ENCODE measurements around the gene PPM1H. TPM values are rescaled to one million over a fixed set of nuclear protein-coding genes. Genes with fewer than 3 reads are reported as not detected.

PPM1H gene
- total and polyA plus RNA-seq, 2 of the 8 experiments (the other 6 are each of a cell fraction or from before 2014, with no cell fraction given) = 16.4 to 36.1 TPM

GRCh38 chr12:62963486-62964041 is 28.6 kb upstream of the PPM1H start:
- no peaks in the 10 kb centered on the region for H3K23me2 ChIP-seq (ENCODE audit: low read depth, low read length)
- H2BK5ac ChIP-seq (ENCODE audit: low read depth, low read length) = no peak overlapping the region
- H2AK5ac ChIP-seq (ENCODE audit: low read depth, low read length) = no peak overlapping the region
- no peak overlapping the region for H2BK20ac ChIP-seq (ENCODE audit: low read length)
- peaks cover 0 to 3% (median 0%) of the 10 kb centered on the region in 4 experiments; a peak in 1 of 7 replicates for H3K27me3 ChIP-seq (replicated peaks in 1 of 4; ENCODE audit: control insufficient read depth in 3 of 4, extremely low read depth in 1 of 4, insufficient read depth in 3 of 4, low read length in 3 of 4)
- no peak overlapping the region for H2BK15ac ChIP-seq (ENCODE audit: low read length)
- CTCF ChIA-PET (ENCODE audit: partially characterized antibody) = no interaction called here
- no peak overlapping the region for H3K23ac ChIP-seq (ENCODE audit: insufficient read length)
- H2AFZ ChIP-seq (ENCODE audit: low read length) = no peak overlapping the region
- no peaks in the 10 kb centered on the region for H4K20me1 ChIP-seq (replicated peaks in 1 of 2; ENCODE audit: control insufficient read depth in 1 of 2, insufficient read depth in 2 of 2, low read length in 2 of 2)
- no peak overlapping the region for H3K4ac ChIP-seq (replicated peaks; ENCODE audit: insufficient read length, low read depth, low read length)
- no peaks in the 10 kb centered on the region for H3K36me3 ChIP-seq (ENCODE audit: control insufficient read depth in 2 of 4, insufficient read depth in 4 of 4, low read length in 3 of 4)
- POLR2A ChIA-PET (ENCODE audit: partially characterized antibody) = no interaction called here
- no peak overlapping the region for H4K5ac ChIP-seq (ENCODE audit: insufficient read length, low read depth, low read length)
- no peaks in the 10 kb centered on the region for H3K4me1 ChIP-seq (replicated peaks in 1 of 4; ENCODE audit: control insufficient read depth in 3 of 4, insufficient read depth in 4 of 4, low read length in 3 of 4)
- H3K9me3 ChIP-seq (ENCODE audit: insufficient read depth in 2 of 2, low read depth in 1 of 2, low read length in 1 of 2) = no peaks in the 10 kb centered on the region
- H3K4me3 ChIP-seq (ENCODE audit: extremely low read depth in 1 of 4, insufficient read depth in 2 of 4, low read depth in 3 of 4, low read length in 4 of 4) = no peak overlapping the region
- no peak overlapping the region for H3K9ac ChIP-seq (replicated peaks in 1 of 4; ENCODE audit: extremely low read depth in 1 of 4, low read depth in 3 of 4, low read length in 3 of 4)
- H3K79me1 ChIP-seq (ENCODE audit: low read depth, low read length) = no peaks in the 10 kb centered on the region
- no peak overlapping the region for H3K14ac ChIP-seq (ENCODE audit: insufficient read length)
- H3K4me2 ChIP-seq (ENCODE audit: insufficient read depth in 1 of 2, low read depth in 2 of 2, low read length in 2 of 2) = no peak overlapping the region
- DNase-seq (ENCODE audit: low read depth in 1 of 2, low spot score in 2 of 2) (no peak), FAIRE-seq (no peak)
- no peak overlapping the region for H4K91ac ChIP-seq (replicated peaks; ENCODE audit: insufficient read length, low read length)
- no peak overlapping the region for H3K18ac ChIP-seq (ENCODE audit: extremely low read depth, low read length)
- no peak overlapping the region for H4K8ac ChIP-seq (ENCODE audit: extremely low read depth, insufficient read depth, low read length)
- no peak overlapping the region for H2BK12ac ChIP-seq (ENCODE audit: low read depth, low read length)
- no peaks in the 10 kb centered on the region for H3K79me2 ChIP-seq (ENCODE audit: control insufficient read depth in 1 of 2, insufficient read depth in 2 of 2, low read length in 2 of 2)
- no peak overlapping the region for H3K27ac ChIP-seq (ENCODE audit: low read depth, low read length)
- H2BK120ac ChIP-seq (replicated peaks; ENCODE audit: low read depth, low read length) = no peak overlapping the region
- 93% methylated on average over 2 of the region's 2 CpGs; no CpG with 5 or more reads in 1 of the 2 experiments for WGBS, 2 experiments (ENCODE audit: extremely low coverage in 1 of 2, insufficient coverage in 1 of 2, insufficient read length in 1 of 2, insufficient replicate concordance in 2 of 2, low coverage in 1 of 2, low lambda C conversion rate in 2 of 2, missing lambda C conversion rate in 1 of 2)
- no peak overlapping the region for H3K56ac ChIP-seq (replicated peaks; ENCODE audit: insufficient read length, low read depth, low read length)
- no peak for TF ChIP-seq SP2 (IDR thresholded peaks at IDR 0.05; ENCODE audit: low read length)
- TF ChIP-seq JUN (IDR thresholded peaks at IDR 0.05; ENCODE audit: low read depth, low read length) = no peak
- no peak for TF ChIP-seq CHD2 (IDR thresholded peaks at IDR 0.05; ENCODE audit: low read length)
- TF ChIP-seq CREB1 (IDR thresholded peaks at IDR 0.05) = no peak
- no peak for TF ChIP-seq PHF8 (conservative IDR thresholded peaks at IDR 0.05; ENCODE audit: low read depth, low read length)
- TF ChIP-seq TAF1 (IDR thresholded peaks at IDR 0.05; ENCODE audit: low read depth, low read length) = no peak
- no peak for TF ChIP-seq NRF1 (IDR thresholded peaks at IDR 0.05; ENCODE audit: low read depth, low read length)
- no peak for TF ChIP-seq RXRA (IDR thresholded peaks at IDR 0.05; ENCODE audit: insufficient read depth, low read depth, low read length)
- no peak for TF ChIP-seq SIX5 (IDR thresholded peaks at IDR 0.05; ENCODE audit: low read depth, low read length)
- TF ChIP-seq SRF (IDR thresholded peaks at IDR 0.05; ENCODE audit: low read depth, low read length) = no peak
- no peak for TF ChIP-seq USF2 (IDR thresholded peaks at IDR 0.05; ENCODE audit: low read length)
- TF ChIP-seq BACH1 (IDR thresholded peaks at IDR 0.05; ENCODE audit: low read length) = no peak
- no peak for TF ChIP-seq HDAC6 (IDR thresholded peaks at IDR 0.05; ENCODE audit: low read depth, low read length)
- TF ChIP-seq RBBP5 (IDR thresholded peaks at IDR 0.05; ENCODE audit: borderline replicate concordance, low read depth, low read length) = no peak
- no peak for TF ChIP-seq CBX5 (IDR thresholded peaks at IDR 0.05; ENCODE audit: low read depth, low read length)
